WERI-Rb-1 (cell line): ENCODE measurements around the gene MFAP4.

ENCODE experiments used
- DNase-seq: peaks from one replicate; pipeline ENCODE4 v3.0.0-alpha.2; 2020
- H3K27ac ChIP-seq: fragments of 250-450 bp; sonication (Bioruptor Pico); 2 replicates; pipeline ENCODE4 v1.5.1; 2020; ENCODE audit warnings: mild to moderate bottlenecking, moderate library complexity
- H3K27me3 ChIP-seq: fragments of 250-450 bp; sonication (Bioruptor Pico); 2 replicates; pipeline ENCODE4 v1.5.1; 2021; ENCODE audit warnings: mild to moderate bottlenecking, low read depth, moderate library complexity; ENCODE audit not compliant: insufficient read depth, severe bottlenecking
- H3K36me3 ChIP-seq: fragments of 250-450 bp; sonication (Bioruptor Pico); 2 replicates; pipeline ENCODE4 v1.5.1; 2020; ENCODE audit warnings: mild to moderate bottlenecking, moderate library complexity
- H3K4me3 ChIP-seq: 2 replicates; pipeline ENCODE4 v1.5.1; 2011; ENCODE audit warnings: low read depth, mild to moderate bottlenecking, control low read depth, low read length
- H3K9me3 ChIP-seq: fragments of 250-450 bp; sonication (Bioruptor Pico); 2 replicates; pipeline ENCODE4 v1.5.1; 2021; ENCODE audit warnings: mild to moderate bottlenecking, moderate library complexity; ENCODE audit not compliant: severe bottlenecking
- CTCF ChIP-seq: IDR thresholded peaks from 2 replicates; pipeline ENCODE4 v1.5.1; 2011; ENCODE audit warnings: low read depth, mild to moderate bottlenecking, control low read depth, inconsistent platforms, low read length

MFAP4 gene

GRCh38 chr17:19415806-19416775 lies 29.1 kb upstream of the MFAP4 start:
- Histone ChIP-seq H3K27me3 (no peaks in the 10 kb centered on the region), H3K36me3 (no peaks in the 10 kb centered on the region), H3K4me3 (no peak overlapping the region), H3K27ac (no peak overlapping the region), H3K9me3 (no peaks in the 10 kb centered on the region)
- DNase-seq = no peak
- no peak for TF ChIP-seq CTCF

DNA sequence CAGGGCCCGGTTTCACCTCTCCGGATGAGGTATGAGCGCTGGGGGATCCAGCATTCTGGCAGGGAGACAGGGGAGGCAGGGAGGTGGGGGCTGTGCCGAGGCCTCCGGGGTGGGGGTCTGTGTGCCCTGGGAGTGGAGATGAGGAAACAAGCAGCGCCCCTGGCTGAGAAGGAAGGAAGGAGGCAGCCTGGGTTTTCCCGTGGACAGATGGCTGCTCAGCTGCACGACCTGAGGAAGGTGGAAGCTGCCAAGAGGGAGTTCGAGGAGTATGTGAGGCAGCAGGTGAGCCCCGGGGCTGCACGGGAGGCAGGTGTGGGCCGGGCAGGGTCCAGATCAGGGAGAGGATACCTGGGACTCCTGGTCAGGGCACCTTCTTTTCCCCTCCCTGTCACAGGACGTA lies 28.3 kb upstream of the MFAP4 start:
- no peaks in the 10 kb centered on the region for H3K9me3 ChIP-seq
- no peak overlapping the region for H3K4me3 ChIP-seq
- no peaks in the 10 kb centered on the region for H3K27me3 ChIP-seq
- H3K36me3 ChIP-seq = no peaks in the 10 kb centered on the region
- DNase-seq = no peak
- H3K27ac ChIP-seq = no peak overlapping the region
- peak; percentile 11; the same call in 1 of the 2 replicates for TF ChIP-seq CTCF

- TF ChIP-seq CTCF = no peak
- no peak for DNase-seq
- Histone ChIP-seq H3K4me3 (no peak overlapping the region), H3K27ac (no peak overlapping the region), H3K9me3 (no peaks in the 10 kb centered on the region), H3K36me3 (no peaks in the 10 kb centered on the region), H3K27me3 (no peaks in the 10 kb centered on the region)
Measured at GRCh38 chr17:19414396-19415280, 27.6 kb upstream of the MFAP4 start.

GRCh38 chr17:19413761-19414160 lies 26.8 kb upstream of the MFAP4 start:
- TF ChIP-seq CTCF = no peak
- Histone ChIP-seq H3K9me3 (no peaks in the 10 kb centered on the region), H3K36me3 (no peaks in the 10 kb centered on the region), H3K27ac (no peak overlapping the region), H3K4me3 (no peak overlapping the region), H3K27me3 (no peaks in the 10 kb centered on the region)
- no peak for DNase-seq

GRCh38 chr17:19412984-19413383 lies 26.0 kb upstream of the MFAP4 start:
- Histone ChIP-seq H3K27me3 (no peaks in the 10 kb centered on the region), H3K9me3 (no peaks in the 10 kb centered on the region), H3K36me3 (no peaks in the 10 kb centered on the region), H3K4me3 (no peak overlapping the region), H3K27ac (no peak overlapping the region)
- no peak for DNase-seq
- no peak for TF ChIP-seq CTCF
